CD4-positive, alpha-beta T cell treated with Interleukin-4 for 1 hour (primary cell): ENCODE results near the gene EPHA2.
"Not testable (repeated sequence)": the region's sequence is repeated elsewhere in the genome, so short reads cannot be mapped to it uniquely, and the experiment has no call there.

Experiments used
- DNase-seq, 2 donors: peaks; one replicate each; pipeline ENCODE4 v3.0.0-alpha.2; 2020 to 2022

Gene EPHA2

GRCh38 chr1:16155537-16156410, at the start of gene EPHA2:
Gene EPHA2 (minus strand): TSS chr1:16156069. CDS start chr1:16155932, 137 bp downstream.
- DNase-seq, result no peak

DNA sequence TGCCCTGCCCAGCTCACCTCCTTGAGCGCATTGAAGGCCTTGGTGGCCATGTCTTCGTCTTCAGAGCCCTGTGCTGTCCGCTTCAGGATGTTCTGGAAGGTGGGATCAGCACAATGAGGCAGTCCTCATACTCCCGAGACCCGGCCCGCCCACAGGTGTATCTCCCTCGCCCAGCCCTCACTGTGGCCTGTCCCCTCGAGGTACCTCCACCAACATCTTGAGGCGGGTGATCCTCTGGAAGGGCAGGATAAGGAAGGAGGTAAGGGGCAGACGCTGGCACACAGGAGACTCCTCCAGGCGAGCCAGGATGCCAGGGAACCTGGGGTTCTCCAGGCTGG, 49.4 kb upstream of the EPHA2 start:
- no peak for DNase-seq

DNA sequence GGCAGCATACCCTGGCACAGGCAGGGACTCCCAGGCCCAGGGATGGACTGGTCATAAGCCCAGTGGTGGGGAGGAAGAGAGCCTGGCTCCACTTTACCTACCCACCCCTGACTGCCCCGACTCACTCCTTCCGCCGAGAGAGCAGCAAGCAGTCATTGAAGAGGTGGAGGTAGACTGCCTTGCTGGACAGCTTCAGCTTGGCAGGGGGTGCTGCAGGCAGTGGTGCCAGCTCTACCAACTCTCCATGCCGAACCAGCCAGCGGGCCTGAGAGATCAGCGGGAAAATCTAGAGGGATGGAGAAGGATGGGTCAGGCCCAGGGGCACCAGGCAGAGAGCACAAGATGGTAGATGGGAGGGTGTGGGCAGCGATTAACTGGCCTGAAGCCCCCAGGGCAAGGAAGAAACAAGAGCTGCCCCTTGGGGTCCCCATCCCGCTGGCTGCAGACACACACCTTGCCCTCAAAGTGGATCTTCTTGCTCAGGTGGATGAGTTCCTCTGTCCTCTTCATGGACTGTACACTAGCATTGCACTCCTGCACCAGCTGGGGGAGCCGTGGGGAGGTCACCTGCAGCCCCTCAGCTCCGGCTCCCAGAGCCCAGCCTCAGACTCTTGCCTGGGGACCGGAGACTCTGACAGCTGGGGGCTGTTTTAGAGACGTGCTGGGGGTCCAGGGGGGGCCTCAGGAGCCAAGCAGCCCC, 48.9 kb upstream of the EPHA2 start:
- peak; percentile 20 to 33 for DNase-seq

DNA sequence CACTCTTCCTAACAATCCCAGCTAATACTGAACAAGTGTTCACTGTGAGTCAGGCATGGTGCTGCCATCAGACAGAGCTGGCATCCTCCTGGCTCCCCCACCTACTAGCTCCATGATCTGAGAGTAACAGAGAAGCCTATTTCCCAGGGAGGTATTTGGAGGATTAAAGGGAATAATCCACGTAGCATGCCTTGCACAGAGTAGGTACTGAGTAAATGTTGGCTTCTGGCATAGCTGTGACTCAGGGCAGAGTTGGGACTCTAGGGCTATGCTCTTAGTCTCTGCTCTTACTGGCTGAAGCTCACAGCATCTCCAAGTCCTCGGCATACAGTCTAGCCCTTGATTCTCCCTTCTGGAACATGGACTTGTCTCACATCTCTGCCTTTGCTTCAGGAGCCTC, 48.3 kb upstream of the EPHA2 start:
- no peak for DNase-seq

GRCh38 chr1:16203550-16203949, 47.7 kb upstream of the EPHA2 start:
- no peak for DNase-seq

DNA sequence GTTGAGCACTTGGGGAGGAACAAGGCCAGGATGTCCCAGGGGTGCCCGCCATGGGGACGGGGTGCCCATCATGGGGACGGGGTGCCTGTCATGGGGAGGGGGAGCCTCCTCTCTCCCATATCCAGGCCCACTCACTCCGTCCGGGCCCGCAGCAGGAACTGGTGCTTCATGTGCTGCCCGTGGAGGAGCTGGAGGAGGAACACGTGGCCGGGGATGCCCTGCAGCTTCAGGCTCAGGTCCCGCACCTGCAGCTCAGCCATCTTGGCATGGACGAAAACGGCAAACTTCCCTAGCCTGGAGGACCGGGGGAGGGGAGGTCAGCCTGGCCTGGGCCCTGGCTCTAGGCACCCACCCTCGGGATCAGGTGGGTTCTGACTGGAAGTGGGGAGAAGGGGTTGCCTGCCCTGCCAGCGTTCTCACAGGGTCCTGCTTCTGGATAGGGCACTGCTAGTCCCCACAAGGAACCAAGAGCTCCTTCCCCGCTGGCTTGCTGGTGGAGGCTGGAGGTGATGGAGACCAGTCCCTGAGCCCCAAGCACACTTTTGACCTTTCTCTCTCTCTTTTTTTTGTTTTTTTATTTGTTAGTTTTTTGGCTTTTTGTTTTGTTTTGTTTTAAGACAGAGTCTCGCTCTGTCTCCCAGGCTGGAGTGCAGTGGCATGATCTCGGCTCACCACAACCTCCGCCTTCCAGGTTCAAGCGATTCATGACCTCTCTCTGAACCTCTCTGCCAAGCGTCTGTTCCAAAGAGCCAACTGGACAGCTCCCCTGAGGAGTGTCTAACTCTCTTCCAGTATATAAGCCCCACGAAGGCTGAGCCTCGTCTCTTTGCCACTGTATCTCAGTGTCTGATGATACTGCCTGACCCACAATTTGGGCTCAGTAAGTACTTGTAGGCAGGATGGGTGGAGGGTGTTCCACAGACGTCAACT, 46.7 kb upstream of the EPHA2 start:
- DNase-seq, result no peak

DNA sequence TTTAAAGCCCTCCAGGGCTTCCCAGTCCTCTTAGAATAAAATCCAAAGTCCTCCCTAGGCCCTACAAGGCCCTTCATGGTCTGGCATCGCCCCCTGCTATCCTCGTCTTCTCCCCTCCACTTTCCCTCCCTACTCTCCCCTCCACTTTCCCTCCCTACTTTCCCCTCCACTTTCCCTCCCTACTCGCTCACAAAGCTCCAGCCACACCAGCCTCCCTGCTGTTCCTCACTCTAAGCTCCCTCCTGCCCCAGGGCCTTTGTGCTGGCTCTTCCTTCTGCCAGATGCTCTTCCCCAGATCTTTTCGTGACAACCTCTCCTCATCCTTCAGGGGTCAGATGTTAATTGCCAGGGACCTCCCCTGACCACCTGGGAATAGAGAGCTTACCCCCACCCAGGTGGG, 43.8 kb upstream of the EPHA2 start:
- no peak for DNase-seq

DNA sequence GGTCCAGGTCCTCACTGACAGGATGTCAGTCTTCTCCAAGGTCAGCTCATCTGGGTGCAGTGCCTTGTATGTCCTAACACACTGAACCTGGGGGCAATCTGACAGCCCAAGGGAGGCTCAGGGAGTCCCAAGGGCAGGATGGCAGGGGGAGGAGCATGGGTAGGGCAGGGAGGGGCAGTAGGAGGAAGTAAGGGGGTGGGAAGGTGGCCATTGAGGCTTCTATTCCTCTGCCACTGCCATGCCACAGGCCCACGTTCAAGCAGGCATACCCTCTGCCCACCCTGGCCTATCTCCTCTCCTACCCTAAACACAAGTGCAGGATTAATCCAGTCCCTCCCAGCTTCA, 43.3 kb upstream of the EPHA2 start:
- no peak for DNase-seq

GRCh38 chr1:16198444-16199156, 42.7 kb upstream of the EPHA2 start:
- no peak for DNase-seq

DNA sequence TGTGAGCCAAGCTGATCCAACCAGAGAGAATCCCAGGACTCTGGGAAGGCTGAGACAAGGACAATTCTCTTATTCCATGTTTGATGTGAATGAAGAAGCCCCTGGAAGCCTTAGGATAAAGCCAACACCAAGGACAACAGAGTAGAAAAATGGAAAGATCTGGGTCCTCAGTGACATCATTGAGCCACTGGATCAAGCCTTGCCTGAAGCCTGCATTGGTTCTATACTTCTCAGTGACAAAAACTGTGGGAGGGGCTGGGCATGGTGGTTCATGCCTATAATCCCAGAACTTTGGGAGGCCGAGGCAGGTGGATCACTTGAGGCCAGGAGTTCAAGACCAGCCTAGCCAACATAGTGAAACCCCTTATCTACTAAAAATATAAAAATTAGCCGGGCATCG, 41.0 kb upstream of the EPHA2 start:
- no peak for DNase-seq

DNA sequence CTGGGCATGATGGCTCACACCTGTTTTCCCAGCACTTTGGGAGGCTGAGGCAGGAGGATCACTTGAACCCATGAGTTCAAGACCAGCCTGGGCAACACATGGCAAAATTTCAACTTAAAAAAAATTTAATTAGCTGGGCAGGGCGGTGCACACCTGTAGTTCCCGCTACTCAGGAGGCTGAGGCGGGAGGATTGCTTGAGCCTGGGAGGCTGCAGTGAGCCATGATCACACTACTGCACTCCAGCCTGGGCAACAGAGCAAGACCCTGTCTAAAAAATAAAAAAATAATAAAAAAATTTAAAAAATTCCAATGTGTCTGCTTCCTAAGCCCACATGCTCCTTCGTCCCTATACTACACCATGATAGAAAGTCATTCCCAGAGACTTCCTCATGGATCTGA, 40.3 kb upstream of the EPHA2 start:
- DNase-seq, result not testable (repeated sequence)

DNA sequence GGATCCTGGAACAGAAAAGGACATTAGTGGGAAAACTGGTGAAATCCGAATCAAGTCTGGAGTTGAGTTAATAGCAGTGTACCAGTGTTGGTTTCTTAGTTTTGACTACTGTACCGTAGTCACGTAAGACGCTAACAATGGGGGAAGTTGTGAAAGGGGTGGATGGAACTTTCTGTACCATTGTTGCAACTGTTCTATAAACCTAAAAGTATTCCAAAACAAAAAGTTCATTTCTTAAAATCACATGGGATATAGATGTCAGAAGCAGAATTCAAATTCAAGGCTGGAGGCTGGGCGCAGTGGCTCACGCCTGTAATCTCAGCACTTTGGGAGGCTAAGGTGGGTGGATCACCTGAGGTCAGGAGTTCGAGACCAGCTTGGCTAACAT, 39.6 kb upstream of the EPHA2 start:
- DNase-seq, result no peak

GRCh38 chr1:16191916-16192546, 36.2 kb upstream of the EPHA2 start:
- no peak for DNase-seq

DNA sequence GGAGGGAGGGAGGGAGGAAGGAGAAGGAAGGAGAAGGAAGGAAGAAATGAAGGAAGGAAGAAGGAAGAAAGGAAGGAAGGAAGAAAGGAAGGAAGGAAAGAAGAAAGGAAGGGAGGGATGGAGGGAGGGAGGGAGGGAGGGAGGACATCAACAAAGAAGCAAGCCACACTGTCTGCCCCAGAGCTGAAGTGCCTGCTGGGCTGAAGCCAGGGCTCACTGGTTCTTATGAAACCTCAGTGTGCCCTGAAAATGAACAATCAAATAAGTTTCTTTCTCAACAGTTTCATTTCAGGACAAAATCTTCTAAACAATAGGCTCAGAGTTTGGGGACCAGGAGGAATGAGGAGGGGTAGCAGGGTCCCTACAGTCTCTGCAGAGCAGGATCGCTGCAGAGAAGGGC, 35.4 kb upstream of the EPHA2 start:
- DNase-seq, result no peak

DNA sequence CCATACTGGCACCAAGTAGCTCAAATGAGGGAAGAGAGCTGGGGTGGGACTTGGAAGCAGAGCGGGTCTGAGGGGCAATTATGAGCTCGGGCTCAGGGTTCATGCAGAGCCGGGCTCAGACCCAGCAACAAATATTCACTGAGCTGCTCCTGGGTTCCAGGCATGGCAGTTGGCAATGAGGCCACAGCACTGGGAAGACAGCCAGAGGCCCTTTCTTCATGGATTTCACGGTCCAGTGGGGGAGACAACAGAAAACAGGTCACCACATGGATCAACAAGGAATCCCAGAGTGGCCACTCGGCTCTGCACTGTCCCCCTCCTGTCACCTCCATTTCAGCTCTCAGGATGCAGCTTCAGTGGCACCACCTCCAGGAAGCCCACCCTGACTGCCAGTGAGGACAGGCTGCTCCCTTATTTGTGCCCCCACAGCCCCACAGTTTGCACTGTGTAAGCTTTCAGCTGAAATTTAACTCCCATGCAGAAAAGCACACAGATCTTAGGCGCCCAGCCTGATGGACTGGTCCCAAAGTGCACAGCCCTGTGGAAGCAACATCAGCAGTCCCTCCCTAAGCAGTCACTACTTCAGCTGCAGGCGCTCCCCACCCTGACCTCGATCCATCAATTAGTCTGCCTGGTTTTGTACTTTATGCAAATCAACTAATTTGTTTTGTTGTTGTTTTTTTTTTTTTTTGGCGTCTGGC, 34.2 kb upstream of the EPHA2 start:
- no peak for DNase-seq

- no peak for DNase-seq
Measured at GRCh38 chr1:16189003-16189402, 33.1 kb upstream of the EPHA2 start.

- DNase-seq, result peak; percentile 77 to 78
Measured at GRCh38 chr1:16187748-16188401, 32.0 kb upstream of the EPHA2 start.

DNA sequence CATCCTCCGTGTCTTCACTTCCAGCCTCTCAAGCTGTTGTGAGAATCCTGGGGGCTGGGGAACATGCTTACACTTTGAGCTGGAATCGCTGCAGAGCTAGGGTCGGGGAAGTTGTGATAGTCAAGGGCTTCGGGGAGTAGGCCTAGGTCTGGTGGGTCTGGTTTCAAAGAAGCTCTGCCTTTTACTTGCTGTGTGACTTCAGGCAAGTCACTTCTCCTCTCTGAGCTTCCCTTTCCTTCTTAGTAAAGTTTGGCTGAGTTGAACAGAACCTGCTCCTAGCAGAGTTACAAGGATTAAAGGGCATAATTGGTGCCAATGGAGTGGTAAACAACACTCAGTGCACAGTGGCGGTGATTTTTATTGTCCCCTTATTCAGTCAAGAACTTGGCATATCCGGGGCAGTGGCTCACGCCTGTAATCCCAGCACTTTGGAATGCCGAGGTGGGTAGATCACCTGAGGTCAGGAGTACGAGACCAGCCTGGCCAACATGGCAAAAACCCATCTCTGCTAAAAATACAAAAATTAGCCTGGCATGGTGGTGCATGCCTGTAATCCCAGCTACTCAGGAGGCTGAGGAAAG, 30.9 kb upstream of the EPHA2 start:
- DNase-seq, result no peak

DNA sequence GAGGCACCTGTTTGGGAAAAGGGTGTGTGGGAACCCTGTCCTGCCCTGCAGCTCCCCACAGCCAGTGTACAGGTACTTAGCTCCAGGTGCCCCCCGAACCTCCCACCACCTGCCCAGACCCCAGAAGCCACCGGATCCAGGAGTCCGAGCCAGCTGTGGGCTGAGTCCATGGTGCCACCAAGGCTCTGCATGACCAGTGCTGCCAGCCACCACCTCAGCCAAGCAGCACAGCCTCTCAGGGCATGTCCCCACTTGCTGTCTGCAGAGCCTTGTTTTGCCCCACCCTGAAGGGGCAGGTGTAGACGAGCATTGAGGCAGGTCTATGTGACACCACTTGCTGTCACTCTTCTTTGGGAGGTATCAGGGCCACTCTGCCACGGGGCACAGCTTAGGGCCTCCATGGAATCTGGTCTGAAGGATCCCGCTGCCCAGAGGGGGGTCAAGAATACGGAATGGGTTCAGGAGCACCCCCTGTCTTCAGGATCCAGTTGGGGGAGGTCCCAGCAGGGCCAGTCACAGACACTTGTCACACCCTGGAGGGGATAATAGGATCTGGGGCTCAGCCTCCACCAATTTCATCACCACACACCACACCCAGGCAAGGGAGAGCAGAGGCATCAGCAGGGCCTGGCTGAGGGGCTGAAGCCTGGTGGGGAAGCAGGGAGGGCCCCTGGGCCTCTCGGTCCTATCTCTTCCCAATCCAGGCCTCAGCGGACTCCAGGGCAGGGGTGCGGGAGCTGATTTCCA, 28.9 kb upstream of the EPHA2 start:
- DNase-seq, result no peak
